ENCODE data around the gene DCTPP1.

DNA sequence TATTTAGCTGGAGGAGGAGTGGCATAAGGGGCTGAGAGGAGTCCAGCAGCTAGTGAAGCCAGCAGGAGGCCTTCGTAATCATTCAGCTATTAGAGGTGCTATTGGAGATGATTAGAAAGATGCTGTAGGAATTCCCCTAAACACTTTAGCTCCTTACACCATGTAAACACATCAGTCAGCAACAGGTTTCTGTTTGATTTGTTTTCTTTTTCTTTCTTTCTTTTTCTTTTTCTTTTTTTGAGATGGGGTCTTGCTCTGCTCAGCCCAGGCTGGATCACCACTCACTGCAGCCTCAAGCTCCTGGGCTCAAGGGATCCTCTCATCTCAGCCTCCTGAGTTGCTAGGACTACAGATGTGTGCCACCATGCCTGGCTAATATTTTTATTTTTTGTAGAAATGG lies 26.5 kb upstream of the DCTPP1 start:
- TF ChIP-seq, protein P1, sequence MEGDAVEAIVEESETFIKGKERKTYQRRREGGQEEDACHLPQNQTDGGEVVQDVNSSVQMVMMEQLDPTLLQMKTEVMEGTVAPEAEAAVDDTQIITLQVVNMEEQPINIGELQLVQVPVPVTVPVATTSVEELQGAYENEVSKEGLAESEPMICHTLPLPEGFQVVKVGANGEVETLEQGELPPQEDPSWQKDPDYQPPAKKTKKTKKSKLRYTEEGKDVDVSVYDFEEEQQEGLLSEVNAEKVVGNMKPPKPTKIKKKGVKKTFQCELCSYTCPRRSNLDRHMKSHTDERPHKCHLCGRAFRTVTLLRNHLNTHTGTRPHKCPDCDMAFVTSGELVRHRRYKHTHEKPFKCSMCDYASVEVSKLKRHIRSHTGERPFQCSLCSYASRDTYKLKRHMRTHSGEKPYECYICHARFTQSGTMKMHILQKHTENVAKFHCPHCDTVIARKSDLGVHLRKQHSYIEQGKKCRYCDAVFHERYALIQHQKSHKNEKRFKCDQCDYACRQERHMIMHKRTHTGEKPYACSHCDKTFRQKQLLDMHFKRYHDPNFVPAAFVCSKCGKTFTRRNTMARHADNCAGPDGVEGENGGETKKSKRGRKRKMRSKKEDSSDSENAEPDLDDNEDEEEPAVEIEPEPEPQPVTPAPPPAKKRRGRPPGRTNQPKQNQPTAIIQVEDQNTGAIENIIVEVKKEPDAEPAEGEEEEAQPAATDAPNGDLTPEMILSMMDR (IDR thresholded peaks at IDR 0.05; ENCODE audit: low read length): no peak
- TF ChIP-seq EZH2phosphoT487 (IDR thresholded peaks at IDR 0.05; ENCODE audit: low read length): no peak
